ENCODE measurements around the gene ELOA2.
"Not testable (repeated sequence)": the region's sequence is repeated elsewhere in the genome, so short reads cannot be mapped to it uniquely, and the experiment has no call there.

The ELOA2 gene

DNA sequence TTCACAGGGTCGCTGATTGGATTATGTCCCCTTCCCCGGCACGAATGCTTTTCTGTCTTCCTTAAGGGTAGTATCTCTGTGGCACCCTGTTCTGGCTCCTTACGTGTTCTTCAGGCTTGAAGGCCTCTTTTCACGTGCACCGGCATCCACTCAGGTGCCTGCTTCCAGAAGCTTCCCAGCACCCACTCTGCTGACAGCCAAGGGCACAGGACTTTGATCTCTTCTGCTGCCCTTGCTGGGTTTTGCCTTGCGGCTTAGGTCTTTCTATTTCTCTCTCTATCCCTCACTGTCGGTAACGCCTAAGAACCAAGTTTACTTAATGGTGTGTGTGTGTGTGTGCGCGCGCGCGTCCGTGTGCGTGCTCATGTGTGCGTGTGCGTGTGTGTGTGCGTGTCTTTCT is 14.7 kb downstream of the ELOA2 start:
- not testable (repeated sequence) for DNase-seq

DNA sequence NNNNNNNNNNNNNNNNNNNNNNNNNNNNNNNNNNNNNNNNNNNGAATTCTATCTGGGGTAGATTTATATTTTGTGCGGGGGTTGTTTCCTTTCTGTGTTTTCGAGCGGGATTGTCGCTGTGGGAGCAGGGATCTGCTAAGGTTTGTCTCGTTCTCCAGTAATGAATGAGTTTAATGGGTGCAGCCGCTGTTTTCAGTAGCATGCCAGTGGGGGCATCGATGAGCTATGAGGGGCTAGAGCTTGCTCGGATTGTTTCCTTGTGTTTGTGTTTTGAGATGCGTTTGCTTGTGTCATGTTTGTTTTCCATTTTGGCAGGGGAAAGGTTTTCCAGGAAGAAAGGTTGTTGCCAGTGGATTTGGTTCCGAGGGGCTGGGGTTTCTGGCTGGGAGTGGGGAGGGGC is 15.6 kb downstream of the ELOA2 start:
- not testable (repeated sequence) for DNase-seq

Measured in NCI-H1092 treated with DMSO at 0.1 percent for 48 hours (cell line).